Measurements from ENCODE around the gene AHI1.

DNA sequence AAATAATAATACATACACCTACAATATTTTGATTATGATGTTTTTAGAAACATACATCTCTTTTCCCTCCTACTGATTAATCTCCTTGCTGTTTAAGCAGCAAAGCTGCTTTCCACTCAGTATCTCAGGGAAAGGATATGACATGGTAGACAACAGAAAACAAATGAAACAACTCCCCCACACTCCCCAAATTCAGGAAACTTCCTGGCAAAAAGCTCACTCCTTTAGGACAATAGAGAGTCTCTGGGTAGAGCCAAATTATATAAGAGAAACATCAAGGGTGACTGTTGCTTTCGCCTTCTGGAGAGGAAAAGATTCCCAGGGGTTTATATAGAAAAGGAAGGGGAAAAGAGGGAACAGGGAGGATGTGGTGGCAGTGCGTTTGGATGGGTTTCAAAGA lies 48.7 kb upstream of the AHI1 start:
- TF ChIP-seq, protein P1, sequence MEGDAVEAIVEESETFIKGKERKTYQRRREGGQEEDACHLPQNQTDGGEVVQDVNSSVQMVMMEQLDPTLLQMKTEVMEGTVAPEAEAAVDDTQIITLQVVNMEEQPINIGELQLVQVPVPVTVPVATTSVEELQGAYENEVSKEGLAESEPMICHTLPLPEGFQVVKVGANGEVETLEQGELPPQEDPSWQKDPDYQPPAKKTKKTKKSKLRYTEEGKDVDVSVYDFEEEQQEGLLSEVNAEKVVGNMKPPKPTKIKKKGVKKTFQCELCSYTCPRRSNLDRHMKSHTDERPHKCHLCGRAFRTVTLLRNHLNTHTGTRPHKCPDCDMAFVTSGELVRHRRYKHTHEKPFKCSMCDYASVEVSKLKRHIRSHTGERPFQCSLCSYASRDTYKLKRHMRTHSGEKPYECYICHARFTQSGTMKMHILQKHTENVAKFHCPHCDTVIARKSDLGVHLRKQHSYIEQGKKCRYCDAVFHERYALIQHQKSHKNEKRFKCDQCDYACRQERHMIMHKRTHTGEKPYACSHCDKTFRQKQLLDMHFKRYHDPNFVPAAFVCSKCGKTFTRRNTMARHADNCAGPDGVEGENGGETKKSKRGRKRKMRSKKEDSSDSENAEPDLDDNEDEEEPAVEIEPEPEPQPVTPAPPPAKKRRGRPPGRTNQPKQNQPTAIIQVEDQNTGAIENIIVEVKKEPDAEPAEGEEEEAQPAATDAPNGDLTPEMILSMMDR (IDR thresholded peaks at IDR 0.05): no peak
- TF ChIP-seq POLR2A (IDR thresholded peaks at IDR 0.05): no peak

Data from heart left ventricle (tissue), 13 donors.